Occipital lobe (tissue), 2 donors: ENCODE measurements around the gene CYP2D6. TPM values are rescaled to one million over a fixed set of nuclear protein-coding genes. Genes with fewer than 3 reads are reported as not detected.
"Not testable (repeated sequence)": the region's sequence is repeated elsewhere in the genome, so short reads cannot be mapped to it uniquely, and the experiment has no call there.

Source experiments
- DNase-seq: peaks from one replicate; lab custom pipeline; 2025; lab: John Stamatoyannopoulos, UW
- total RNA-seq: library from RNA; depleted of rRNA; stranded (reverse); fragments of >200 nt; gene quantifications from one replicate; pipeline ENCODE4 v1.2.3, GENCODE V29; 2014

The CYP2D6 gene
- total RNA-seq, 1 donor from 2014 or later, result 1.7 TPM

DNA sequence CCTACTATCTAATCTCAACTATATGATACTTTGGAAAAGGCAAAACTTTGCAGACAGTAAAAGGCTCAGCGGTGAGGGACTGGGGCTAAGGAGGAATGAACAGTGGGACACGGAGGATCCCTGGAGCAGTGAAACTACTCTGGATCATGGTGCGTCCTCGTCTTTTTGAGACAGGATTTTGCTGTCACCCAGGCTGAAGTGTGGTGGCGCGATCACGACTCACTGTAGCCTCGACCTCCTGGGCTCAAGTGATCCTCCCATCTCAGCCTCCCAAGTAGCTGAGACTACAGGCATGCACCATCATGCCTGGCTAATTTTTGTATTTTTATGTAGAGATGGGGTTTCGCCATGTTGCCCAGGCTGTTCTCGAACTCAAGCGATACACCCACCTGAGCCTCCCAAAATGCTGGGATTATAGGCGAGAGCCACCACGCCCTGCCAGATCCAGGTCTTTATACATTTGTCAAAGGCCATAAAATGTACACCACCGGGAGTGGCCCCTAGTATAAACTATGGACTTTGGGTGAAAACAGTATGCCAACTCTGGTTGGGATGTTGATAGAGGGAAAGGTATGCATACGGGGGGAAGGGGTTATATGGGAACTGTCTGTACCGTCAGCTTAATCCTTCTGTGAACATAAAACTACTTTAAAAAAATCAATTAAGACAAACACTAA lies 28.0 kb upstream of the CYP2D6 start:
- DNase-seq, result no peak

DNA sequence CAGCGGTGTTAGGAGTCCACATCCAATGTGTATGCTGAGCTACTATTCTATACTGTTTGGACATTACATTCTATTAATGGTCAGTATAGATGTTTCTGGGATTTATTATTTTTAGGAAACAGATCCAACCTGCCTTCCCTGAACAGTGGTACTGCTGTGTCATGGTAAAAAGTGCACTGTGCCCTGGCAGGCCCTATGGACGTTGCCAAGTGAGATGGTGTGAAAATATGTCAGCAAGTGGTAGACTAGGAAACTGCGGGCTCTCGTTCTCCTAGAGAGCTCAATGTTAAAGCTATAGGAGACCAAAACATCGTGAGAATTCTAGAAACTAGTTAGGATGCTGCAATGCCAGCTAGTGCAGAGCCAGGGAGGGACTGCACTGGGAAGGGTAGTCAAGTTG lies 26.0 kb upstream of the CYP2D6 start:
- DNase-seq, result no peak

DNA sequence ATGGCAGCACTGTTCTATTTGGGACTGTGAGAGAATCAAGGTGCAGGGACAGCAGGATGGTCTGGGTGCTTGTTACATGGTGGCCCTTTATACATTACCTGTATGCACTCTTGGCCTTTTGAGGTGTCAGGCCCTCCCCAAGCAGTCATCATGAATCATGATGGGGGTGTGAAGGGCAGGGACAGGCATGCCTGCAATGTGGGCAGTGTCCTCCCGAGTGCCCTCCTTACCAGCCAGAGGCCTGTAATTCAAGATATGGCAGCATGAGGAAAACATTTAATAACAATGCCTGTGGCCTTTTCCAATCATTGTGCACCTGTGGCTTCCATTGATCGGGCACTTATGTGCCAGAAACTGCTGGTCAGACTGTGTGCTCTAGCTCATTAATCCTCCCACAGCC lies 25.5 kb upstream of the CYP2D6 start:
- no peak for DNase-seq

DNA sequence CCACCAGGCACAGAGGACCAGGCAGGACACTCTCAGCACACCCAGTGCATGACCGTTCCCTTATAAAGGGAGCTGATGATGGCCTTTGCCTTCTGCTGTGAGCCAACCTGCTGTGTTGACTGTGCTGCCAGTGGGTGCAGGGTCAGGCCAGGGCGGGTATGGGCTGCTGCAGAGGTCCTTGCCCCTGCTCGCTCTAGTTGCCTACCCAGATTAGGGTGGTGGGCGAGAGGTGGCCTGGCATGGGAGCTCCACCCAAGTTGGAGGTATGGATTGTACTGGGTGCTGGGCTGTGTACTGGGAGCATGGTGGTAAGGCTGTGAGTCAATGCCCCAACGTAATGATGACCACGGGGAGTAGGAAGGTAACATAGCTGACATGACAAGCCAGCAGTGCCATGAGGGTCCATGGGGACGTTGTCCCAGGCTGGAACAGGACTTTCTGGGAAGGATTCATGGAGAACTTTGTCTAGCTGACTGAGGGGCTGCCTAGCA lies 24.5 kb upstream of the CYP2D6 start:
- DNase-seq, result no peak

DNA sequence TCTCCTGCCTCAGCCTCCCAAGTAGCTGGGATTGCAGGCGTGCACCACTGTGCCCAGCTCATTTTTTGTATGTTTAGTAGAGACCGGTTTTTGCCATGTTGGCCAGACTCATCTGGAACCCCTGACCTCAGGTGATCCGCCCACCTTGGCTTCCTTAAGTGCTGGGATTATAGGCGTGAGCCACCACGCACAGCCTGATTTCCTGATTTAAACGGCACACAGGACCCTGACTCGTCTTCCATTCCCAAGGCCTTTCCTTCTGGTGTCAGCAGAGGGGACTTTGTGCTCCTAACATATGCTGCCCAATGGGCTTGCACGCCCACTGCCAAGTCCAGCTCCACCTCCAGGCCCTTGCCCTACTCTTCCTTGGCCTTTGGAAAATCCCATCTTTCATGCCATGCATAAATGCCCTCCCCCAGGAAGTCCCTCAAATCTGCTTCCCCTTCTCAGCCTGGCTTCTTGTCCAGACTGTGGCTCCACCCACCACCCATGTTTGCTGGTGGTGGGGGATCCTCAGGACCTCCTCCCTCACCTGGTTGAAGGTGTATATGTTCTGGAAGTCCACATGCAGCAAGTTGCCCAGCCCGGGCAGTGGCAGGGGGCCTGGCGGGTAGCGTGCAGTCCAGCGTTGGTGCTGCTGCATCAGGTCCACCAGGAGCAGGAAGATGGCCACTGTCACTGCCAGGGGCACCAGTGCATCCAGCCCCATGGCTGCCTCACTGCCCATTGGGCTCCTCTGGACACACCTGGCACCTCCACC lies 23.9 kb upstream of the CYP2D6 start:
- no peak for DNase-seq

DNA sequence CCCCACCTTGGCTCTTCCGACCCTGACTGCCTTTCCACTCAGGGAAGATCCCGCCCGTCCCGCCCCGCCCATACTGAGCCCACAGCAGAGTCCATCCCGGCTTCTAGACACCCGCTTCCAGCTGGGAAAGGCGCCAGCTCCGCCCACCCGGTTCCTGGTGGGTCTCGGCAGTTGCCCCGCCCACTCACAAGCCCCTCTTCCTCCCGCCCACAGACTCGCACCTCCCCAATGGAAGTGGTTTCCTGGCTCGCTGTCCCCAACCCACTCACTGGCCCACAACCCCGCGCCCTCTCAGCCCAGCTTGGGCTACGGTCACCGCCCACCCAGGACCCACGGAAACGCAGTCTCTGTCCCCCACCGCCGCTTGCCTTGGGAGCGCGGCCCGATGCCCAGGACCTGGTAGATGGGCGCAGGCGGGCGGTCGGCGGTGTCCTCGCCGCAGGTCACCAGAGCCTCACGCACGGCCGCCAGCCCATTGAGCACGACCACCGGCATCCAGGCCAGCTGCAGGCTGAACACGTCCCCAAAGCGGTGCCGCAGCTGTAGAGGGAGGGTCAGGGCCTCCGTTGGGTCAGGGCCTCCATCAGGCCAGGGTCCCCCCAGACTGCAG lies 22.2 kb upstream of the CYP2D6 start:
- no peak for DNase-seq

DNA sequence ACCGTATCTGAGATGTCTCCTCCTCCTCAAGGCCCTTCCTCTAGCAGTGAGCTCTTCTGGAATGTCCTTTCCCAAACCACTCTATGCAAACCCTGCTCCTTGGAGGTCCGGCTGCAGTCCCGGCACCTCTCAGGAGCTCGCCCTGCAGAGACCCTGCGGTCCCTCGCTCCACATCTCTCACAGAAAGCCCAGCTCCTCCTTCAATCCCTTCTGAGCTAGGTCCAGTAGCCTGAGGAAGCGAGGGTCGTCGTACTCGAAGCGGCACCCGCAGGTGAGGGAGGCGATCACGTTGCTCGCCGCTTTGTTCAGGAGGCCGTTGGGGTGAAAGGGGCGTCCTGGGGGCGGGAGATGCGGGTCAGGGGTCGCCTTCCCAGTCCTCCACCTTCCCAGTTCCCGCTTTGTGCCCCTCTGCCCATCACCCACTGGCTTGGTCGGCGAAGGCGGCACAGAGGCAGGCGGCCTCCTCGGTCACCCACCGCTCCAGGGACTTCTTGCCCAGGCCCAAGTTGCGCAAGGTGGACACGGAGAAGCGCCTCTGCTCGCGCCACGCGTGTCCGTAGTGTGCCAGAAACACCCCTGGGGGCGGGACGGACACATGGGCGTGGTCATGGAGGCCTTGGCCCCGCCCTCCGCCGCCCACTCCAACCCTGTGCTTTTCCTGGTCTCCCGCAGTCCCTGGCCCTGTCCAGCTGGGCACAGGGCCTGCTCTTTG lies 21.5 kb upstream of the CYP2D6 start:
- no peak for DNase-seq

DNA sequence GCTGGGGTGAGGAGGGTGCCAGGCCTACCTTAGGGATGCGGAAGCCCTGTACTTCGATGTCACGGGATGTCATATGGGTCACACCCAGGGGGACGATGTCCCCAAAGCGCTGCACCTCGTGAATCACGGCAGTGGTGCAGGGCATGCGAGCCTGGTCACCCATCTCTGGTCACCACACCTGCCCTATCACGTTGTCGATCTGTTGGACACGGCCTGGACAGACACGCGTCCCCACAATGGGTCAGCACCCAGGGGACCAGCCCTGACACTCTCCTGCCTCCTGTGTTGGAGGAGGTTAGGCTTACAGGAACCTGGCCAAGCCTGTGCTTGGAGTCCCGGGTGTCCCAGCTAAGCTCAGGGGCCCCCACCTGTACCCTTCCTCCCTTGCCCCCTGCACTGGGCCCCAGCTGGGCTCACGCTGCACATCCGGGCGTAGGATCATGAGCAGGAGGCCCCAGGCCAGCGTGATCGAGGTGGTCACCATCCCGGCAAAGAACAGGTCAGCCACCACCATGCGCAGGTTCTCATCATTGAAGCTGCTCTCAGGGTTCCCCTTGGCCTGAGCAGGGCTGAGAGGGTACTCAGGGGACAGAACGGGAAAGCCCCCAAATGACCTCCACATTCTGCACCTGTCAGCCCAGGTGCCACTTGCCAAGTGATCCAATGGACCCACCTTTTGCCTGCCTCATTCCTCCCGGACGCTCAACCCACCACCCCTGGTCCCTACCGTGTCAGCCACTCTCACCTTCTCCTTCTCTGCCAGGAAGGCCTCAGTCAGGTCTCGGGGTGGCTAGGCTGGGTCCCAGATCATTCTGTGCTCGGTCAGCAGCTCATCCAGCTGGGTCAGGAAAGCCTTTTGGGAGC lies 20.3 kb upstream of the CYP2D6 start:
- DNase-seq, result no peak

DNA sequence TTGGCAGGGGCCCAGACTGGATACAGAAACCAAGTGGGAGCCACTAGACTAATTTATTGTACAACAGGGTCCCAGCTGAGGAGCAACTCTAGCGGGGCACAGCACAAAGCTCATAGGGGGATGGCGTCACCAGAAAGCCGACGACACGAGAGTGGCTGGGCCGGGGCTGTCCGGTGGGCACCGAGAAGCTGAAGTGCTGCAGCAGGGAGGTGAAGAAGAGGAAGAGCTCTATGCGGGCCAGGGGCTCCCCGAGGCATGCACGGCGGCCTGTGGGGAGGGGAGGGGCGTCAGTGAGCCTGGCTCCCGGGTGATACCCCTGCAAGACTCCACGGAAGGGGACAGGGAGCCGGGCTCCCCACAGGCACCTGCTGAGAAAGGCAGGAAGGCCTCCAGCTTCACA lies 19.2 kb upstream of the CYP2D6 start:
- DNase-seq, result not testable (repeated sequence)

DNA sequence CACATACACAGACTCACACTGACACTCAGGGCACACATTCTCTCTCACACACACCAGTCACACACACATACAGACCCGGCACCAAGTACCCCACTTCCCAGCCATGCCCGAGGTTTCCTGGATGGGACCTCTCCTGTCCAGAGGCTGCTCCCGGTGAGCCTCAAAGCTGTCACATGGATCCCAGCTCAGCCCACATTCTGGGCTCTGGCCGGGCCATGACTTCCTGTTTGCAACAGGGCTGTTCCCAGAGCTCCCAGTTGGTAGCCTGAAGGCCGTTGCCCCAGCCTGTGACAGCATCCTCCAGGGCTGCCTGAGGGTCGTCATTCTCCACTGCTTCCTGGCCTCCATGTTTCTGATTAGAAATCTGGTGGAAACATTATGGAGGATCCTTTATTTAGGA lies 14.6 kb upstream of the CYP2D6 start:
- no peak for DNase-seq

DNA sequence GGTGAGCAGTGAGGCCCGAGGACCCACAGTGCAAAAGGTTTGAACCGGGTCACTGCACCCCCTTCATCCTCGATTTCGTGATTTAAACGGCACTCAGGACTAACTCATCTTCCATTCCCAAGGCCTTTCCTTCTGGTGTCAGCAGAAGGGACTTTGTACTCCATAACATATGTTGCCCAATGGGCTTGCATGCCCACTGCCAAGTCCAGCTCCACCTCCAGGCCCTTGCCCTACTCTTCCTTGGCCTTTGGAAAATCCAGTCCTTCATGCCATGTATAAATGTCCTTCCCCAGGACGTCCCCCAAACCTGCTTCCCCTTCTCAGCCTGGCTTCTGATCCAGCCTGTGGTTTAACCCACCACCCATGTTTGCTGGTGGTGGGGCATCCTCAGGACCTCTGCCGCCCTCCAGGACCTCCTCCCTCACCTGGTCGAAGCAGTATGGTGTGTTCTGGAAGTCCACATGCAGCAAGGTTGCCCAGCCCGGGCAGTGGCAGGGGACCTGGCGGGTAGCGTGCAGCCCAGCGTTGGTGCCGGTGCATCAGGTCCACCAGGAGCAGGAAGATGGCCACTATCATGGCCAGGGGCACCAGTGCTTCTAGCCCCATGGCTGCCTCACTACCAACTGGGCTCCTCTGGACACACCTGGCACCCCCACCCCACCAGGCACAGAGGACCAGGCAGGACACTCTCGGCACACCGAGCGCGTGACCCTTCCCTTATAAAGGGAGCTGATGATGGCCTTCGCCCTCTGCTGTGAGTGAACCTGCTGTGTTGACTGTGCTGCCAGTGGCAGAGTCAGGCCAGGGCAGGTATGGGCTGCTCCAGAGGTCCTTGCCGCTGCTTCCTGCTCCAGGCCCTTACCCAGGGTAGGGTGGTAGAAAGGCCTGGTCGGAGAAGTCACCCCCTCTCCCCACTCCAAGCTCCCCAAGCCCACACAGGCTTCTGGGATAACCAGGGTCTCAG lies 13.5 kb upstream of the CYP2D6 start:
- not testable (repeated sequence) for DNase-seq

DNA sequence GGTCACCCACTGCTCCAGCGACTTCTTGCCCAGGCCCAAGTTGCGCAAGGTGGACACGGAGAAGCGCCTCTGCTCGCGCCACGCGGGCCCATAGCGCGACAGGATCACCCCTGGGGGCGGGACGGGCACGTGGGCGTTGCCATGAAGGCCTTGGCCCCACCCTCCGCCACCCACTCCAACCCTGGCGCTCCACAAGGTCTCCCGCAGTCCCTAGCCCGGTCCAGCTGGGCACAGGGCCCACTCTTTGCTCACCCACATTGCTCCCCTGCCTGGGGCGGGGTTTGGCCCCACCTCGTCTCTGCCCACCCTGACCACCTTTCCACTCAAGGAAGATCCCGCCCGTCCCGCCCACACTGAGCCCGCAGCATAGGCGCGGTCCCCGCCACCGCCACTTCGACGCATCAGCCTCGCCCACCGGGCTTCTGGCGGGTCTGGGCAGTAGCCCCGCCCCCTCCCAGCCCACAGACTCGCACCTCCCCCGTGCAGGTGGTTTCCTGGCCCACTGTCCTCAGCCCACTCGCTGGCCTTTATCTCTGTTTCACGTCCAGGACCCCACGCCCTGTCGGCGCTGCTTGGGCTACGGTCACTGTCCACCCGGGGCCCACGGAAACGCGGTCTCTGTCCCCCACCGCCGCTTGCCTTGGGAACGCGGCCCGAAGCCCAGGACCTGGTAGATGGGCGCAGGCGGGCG lies 12.3 kb upstream of the CYP2D6 start:
- DNase-seq, result no peak

DNA sequence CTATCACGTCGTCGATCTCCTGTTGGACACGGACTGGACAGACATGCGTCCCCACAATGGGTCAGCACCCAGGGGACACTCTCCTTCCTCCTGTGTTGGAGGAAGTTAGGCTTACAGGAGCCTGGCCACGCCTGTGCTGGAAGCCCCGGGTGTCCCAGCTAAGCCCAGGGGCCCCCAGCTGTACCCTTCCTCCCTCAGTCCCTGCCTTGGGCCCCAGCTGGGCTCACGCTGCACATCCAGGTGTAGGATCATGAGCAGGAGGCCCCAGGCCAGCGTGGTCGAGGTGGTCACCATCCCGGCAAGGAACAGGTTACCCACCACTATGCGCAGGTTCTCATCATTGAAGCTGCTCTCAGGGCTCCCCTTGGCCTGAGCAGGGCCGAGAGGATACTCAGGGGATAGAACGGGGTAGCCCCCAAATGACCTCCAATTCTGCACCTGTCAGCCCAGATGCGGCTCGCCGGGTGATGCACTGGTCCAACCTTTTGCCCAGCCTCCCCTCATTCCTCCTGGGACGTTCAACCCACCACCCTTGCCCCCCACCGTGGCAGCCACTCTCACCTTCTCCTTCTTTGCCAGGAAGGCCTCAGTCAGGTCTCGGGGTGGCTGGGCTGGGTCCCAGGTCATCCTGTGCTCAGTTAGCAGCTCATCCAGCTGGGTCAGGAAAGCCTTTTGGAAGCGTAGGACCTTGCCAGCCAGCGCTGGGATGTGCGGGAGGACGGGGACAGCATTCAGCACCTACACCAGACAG lies 10.9 kb upstream of the CYP2D6 start:
- not testable (repeated sequence) for DNase-seq

DNA sequence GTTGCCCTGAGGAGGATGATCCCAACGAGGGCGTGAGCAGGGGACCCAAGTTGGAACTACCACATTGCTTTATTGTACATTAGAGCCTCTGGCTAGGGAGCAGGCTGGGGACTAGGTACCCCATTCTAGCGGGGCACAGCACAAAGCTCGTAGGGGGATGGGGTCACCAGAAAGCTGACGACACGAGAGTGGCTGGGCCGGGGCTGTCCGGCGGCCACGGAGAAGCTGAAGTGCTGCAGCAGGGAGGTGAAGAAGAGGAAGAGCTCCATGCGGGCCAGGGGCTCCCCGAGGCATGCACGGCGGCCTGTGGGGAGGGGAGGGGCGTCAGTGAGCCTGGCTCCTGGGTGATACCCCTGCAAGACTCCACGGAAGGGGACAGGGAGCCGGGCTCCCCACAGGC lies 9.5 kb upstream of the CYP2D6 start:
- not testable (repeated sequence) for DNase-seq

DNA sequence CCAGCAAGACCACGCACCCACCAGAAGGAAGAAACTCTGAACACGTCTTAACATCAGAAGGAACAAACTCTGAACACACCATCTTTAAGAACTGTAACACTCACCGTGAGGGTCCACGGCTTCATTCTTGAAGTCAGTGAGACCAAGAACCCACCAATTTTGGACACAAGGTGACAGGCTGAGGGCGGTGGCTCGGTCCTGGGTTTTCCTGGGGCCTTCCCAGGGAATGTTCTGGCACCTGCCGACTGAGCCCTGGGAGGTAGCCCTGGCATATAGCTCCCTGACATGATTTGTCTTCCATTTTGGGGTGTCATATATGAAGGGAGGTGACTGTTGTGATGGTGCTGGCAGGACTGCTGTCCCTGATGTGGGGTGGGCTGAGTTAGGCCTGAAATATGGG lies 8.9 kb upstream of the CYP2D6 start:
- not testable (repeated sequence) for DNase-seq

DNA sequence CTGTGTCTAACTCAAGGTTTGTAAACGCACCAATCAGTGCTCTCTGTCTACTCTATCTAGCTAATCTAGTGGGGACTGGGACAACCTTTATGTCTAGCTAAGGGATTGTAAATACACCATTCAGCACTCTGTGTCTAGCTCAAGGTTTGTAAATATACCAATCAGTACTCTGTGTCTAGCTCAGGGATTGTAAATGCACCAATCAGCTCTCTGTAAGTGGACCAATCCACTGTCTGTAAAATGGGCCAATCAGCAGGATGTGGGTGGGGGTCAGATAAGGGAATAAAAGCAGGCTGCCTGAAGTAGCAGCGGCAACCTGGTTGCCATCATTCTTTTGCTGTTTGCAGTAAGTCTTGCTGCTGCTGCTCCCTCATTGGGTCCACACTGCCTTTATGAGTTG lies 8.4 kb upstream of the CYP2D6 start:
- no peak for DNase-seq

DNA sequence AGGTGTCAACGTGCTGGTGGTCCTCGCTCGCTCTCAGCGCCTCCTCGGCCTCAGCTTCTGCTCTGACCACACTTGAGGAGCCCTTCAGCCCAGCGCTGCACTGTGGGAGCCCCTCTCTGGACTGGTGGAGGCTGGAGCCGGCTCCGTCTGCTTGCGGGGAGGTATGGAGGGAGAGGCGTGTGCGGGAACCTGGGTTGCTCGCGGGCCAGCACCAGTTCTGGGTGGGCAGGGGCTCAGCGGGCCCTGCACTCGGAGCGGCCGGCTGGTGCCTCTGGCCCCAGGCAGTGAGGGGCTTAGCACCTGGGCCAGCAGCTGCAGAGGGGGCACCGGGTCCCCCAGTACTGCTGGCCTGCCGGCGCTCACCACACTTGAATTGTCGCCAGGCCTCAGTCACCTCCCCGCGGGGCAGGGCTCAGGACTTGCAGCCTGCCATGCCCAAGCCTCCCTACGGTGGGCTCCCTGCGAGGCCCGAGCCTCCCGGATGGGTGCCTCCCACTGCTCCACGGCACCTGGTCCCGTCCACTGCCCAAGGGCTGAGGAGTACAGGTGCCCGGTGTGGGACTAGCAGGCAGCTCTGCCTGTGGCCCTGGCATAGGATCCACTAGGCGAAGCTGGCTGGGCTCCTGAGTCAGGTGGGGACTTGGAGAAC lies 7.6 kb upstream of the CYP2D6 start:
- DNase-seq, result no peak

DNA sequence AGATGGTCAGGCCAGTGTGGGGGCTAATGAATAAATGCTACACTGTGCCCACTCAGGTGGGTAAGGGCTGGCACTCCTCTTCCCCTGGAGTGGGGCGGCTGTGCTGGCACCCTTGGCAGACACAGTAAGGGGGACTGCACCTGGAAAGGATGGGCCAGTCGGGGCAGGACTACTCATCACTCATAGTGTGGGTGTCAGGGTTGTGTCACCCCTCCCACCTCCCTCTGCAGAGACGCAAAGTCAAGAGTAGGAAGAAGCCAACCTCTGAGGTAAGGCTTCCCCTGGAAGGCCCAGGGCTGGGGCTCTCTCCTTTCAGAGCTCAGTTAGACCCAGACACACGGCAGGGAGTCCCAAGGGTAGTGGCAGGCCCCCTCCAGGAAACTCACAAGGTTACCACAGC lies 5.1 kb upstream of the CYP2D6 start:
- DNase-seq, result not testable (repeated sequence)
